Measurements from ENCODE around the gene EN1.

EN1 gene

DNA sequence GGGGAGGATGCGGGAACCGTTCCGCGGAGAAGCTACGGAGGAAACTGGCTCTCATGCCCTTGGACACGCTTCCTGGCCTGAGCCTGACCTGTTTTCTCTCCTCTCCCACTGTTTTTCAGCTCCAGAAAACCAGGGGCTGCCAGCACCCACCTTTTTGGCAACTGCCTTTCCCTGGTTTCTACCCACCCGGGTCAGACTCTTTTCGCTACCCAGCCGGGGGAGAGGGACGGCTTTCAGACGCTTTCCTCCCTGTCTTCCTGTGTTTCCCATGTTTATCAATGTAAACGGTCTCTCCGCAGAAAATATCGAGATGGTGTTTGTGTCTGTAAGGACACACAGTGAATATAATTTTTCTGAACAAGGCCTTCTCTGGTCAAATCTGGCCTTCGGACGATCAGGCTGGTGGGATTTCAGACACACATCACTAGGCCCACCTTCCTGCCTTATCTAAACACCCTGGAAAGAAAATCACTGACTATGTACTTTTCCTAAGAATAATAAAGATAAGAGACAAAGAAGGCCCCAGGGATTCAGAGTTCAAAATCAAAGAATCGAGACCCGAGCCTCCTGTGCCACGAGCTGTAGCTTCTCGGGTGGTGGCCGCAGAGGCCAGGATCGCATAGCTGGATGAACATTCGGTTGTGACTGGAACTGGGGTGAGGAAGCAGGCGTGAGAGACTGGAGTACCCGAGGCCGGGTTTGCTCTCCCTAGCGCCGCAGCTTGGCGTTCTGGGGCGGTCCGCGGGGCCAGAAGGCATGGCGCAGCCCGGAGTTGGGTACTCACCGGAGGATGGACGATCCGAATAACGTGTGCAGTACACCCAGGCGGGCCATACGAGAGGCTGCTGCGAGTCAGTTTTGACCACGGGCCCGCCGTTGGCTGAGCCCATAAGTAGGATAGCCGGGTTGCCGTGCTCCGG, 1.7 kb downstream of the EN1 start:
- TF ChIP-seq, protein P1, sequence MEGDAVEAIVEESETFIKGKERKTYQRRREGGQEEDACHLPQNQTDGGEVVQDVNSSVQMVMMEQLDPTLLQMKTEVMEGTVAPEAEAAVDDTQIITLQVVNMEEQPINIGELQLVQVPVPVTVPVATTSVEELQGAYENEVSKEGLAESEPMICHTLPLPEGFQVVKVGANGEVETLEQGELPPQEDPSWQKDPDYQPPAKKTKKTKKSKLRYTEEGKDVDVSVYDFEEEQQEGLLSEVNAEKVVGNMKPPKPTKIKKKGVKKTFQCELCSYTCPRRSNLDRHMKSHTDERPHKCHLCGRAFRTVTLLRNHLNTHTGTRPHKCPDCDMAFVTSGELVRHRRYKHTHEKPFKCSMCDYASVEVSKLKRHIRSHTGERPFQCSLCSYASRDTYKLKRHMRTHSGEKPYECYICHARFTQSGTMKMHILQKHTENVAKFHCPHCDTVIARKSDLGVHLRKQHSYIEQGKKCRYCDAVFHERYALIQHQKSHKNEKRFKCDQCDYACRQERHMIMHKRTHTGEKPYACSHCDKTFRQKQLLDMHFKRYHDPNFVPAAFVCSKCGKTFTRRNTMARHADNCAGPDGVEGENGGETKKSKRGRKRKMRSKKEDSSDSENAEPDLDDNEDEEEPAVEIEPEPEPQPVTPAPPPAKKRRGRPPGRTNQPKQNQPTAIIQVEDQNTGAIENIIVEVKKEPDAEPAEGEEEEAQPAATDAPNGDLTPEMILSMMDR (IDR thresholded peaks at IDR 0.05) = no peak
- no peak for TF ChIP-seq ZFX (IDR thresholded peaks at IDR 0.05; ENCODE audit: borderline replicate concordance)
- H3K27ac ChIP-seq = no peak overlapping the region

DNA sequence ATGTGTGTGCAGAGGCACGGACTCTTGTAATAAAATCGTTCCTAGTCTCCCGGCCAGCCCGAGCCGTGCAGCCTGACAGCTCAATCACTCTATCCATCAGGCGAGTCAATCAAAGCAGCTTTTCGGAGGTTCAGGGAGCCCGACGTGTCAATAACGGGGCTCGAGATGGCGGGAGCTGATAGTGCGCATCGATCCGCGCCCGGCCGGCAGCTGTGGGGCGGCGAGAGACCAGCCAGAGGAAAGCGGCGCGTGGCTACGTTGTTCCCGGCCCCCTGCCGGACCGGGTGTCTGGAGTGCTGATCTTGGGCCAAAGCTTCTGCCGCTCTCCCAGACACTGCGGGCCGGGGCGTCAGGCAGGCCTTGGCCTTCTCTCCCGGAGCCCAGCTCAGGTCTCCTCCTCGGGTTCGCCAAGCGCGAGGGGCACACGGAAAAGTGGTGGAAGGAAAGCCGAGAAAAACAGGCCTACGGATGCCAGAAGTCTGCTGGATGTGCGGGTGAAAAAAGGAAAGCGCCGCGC, 2.4 kb downstream of the EN1 start:
- no peak for TF ChIP-seq ZFX (IDR thresholded peaks at IDR 0.05; ENCODE audit: borderline replicate concordance)
- TF ChIP-seq, protein P1 (IDR thresholded peaks at IDR 0.05) = no peak
- no peak overlapping the region for H3K27ac ChIP-seq

DNA sequence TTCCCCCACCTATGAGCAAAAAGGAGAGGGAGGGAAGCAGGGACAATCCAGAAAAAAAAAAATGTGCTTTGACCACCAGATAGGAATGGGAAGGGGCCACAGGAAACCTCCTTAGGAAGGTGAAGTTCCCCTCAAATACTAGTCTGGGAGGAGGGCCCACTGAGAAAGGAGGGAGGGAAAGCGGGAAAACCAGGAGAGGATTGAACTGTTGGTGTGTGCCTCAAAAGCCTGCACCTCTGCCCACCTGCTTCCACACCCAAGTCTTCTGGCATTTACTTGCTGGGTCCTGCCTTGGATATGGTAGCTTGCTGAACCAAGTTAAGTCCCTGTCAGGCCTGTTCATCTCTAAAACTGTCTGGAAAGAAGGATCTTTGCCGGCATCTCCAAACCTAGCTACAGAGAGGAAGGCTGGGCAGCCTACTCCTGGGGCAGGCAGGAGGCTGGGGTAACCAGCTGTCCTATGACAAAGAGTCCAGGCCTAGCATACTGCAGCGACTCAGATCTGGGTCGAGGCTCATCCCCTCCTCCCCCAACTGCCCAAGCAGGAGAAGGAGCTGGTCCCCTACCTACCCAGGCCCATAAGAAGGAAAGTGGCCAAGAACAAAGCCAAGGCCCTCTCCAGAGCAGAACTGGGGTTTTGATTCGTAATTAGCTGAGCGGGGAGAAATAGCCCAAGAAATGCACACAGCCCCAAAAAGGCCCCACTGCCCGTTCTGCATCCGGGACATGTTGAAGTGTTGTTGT, 3.0 kb downstream of the EN1 start:
- no peak for TF ChIP-seq ZFX (IDR thresholded peaks at IDR 0.05; ENCODE audit: borderline replicate concordance)
- TF ChIP-seq, protein P1 (IDR thresholded peaks at IDR 0.05) = no peak
- no peak overlapping the region for H3K27ac ChIP-seq

DNA sequence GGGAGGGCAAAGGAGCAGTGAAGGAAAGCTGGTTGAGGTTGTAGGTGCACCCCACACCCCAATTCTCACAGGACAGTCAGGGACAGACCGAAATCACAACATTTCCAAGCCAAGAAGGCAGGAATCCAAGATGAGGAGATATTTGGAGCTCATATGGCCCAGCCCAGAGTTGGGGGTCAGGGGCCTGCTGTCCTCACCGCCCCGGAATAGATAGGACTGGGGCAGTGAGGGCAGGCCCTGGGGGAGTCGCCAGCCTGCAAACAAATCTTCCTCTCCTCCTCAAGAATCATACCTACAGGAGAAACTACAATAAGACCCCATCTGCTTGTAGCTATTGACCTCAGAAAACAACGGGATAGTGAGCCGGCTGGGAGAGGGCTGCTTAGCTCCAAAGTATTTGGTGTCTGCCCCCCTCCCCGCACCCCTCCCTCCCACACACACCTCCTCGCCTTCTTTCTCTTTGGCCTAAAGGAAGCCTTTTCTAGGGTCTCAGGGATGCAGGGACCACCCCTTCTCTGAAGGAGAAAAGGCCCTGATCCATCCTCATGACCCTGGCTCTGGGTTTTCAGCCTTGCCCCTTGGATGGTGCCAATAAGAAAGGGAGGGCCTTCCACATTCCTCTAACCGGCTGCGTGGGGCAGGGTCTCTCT, 3.8 kb downstream of the EN1 start:
- no peak overlapping the region for H3K27ac ChIP-seq
- TF ChIP-seq, protein P1 (IDR thresholded peaks at IDR 0.05) = no peak
- TF ChIP-seq ZFX (IDR thresholded peaks at IDR 0.05; ENCODE audit: borderline replicate concordance) = no peak

DNA sequence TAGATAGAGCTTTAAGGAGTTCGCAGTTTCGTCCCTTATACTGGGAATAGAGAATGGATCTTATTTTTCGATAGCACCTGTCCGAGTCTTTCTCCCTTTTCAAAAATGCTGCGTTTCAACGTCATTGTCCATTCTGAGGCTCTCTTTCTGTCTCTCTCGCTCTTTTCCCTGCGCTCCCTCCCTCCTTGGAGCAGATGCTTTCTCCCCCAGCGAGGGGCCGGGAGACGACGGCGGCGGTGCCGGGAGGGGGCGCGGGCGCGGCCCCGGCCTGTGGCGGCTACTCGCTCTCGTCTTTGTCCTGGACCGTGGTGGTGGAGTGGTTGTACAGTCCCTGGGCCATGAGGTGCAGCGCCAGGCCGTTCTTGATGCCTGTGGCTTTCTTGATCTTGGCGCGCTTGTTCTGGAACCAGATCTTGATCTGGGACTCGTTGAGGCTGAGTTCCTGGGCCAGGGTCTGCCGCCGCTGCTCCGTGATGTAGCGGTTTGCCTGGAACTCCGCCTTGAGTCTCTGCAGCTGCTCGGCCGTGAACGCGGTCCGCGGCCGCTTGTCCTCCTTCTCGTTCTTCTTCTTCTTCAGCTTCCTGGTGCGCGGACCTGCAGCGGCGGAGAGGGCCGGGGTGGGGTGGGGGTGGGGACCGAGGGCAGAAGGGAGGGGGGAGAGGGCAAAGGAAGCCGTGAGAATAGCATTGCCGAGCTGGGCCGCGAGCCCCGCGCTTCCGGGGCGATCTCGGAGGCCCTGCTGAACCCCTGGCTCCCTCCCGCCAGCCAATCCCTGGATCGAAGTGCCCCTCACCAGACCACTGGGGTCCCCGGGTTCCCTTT, 4.6 kb downstream of the EN1 start:
- H3K27ac ChIP-seq = no peak overlapping the region
- TF ChIP-seq, protein P1 (IDR thresholded peaks at IDR 0.05) = no peak
- TF ChIP-seq ZFX (IDR thresholded peaks at IDR 0.05; ENCODE audit: borderline replicate concordance) = no peak

DNA sequence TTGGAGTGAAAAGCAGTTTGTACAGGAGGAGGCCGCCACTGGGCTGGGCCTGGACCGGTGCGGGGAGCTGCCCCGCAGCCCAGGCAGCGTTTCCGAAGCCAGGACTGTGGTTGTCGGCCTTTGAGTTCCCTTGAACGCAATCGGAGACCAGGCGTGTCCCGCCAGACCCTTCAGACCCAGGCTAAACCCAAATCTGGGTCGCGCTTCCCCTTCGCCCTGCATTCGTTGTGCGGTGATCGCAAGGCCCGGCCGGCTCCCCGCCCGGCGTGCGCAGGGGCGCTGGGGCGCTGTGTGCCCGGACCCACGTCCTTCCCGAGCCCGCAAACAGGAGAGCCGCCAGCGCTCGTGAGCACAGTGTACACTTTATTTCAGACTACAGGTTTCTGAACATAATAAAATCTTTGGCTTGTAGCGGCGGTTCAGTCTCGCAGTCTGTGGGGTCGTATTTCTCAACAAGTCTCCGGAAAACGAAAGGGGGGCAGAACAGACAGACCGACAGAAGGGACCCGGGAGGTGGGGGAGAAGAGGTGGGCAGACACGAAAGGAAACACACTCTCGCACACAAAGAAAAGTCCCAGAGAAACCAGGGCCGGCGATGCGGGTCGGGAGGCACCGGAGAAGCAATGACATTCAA, 5.5 kb downstream of the EN1 start:
- H3K27ac ChIP-seq = no peak overlapping the region
- TF ChIP-seq ZFX (IDR thresholded peaks at IDR 0.05; ENCODE audit: borderline replicate concordance) = no peak
- TF ChIP-seq, protein P1 (IDR thresholded peaks at IDR 0.05) = no peak

All from 22Rv1 (cell line).